Neural progenitor cell (in vitro differentiated cells): ENCODE data around the gene TM4SF20. TPM values are rescaled to one million over a fixed set of nuclear protein-coding genes. Genes with fewer than 3 reads are reported as not detected.
A peak's percentile ranks its signal among the peaks of the same experiment; 100 is the strongest.

ENCODE experiments used
- DNase-seq: peaks from one replicate; pipeline ENCODE4 v3.0.0-alpha.2; 2016; ENCODE audit warnings: low spot score
- H2AFZ ChIP-seq: fragments of 200-600 bp; sonication (generic); replicated peaks from 2 replicates; pipeline ENCODE4 v1.6.1; 2016; ENCODE audit warnings: antibody characterized with exemption
- H3F3A ChIP-seq: fragments of 200-600 bp; sonication (generic); 2 replicates; pipeline ENCODE4 v1.6.1; 2016; ENCODE audit warnings: antibody characterized with exemption, low read depth
- H3K27ac ChIP-seq: fragments of 200-600 bp; sonication (generic); 2 replicates; pipeline ENCODE4 v1.5.1; 2016; ENCODE audit warnings: mild to moderate bottlenecking
- H3K27me3 ChIP-seq: fragments of 200-600 bp; sonication (generic); 2 replicates; pipeline ENCODE4 v1.6.1; 2016; ENCODE audit warnings: mild to moderate bottlenecking, moderate library complexity
- H3K36me3 ChIP-seq: fragments of 200-600 bp; sonication (generic); 2 replicates; pipeline ENCODE4 v1.5.1; 2016
- H3K4me1 ChIP-seq: fragments of 200-600 bp; sonication (generic); 2 replicates; pipeline ENCODE4 v1.6.1; 2016; ENCODE audit warnings: mixed run types
- H3K4me2 ChIP-seq: fragments of 200-600 bp; sonication (generic); 2 replicates; pipeline ENCODE4 v1.6.1; 2016
- H3K4me3 ChIP-seq: fragments of 200-600 bp; sonication (generic); 2 replicates; pipeline ENCODE4 v1.5.1; 2016
- H3K79me2 ChIP-seq: fragments of 200-600 bp; sonication (generic); 2 replicates; pipeline ENCODE4 v1.6.1; 2016; ENCODE audit warnings: low read depth
- H3K9ac ChIP-seq: fragments of 200-600 bp; sonication (generic); 2 replicates; pipeline ENCODE4 v1.6.1; 2016
- H3K9me3 ChIP-seq: fragments of 200-600 bp; sonication (generic); 2 replicates; pipeline ENCODE4 v1.5.1; 2016; ENCODE audit warnings: low read depth
- H4K20me1 ChIP-seq: fragments of 200-600 bp; sonication (generic); 2 replicates; pipeline ENCODE4 v1.6.1; 2016; ENCODE audit warnings: low read depth
- H3K27ac Mint-ChIP-seq: 3 replicates; pipeline ENCODE4 v1.8.0; 2021; ENCODE audit warnings: mixed read lengths
- H3K27me3 Mint-ChIP-seq: 2 replicates; pipeline ENCODE4 v1.8.0; 2022; ENCODE audit warnings: low read depth, mild to moderate bottlenecking, inconsistent platforms, moderate library complexity, mixed read lengths; ENCODE audit not compliant: insufficient read depth
- H3K36me3 Mint-ChIP-seq: 3 replicates; pipeline ENCODE4 v1.8.0; 2021; ENCODE audit warnings: mixed read lengths
- H3K4me1 Mint-ChIP-seq: 3 replicates; pipeline ENCODE4 v1.8.0; 2021; ENCODE audit warnings: mixed read lengths
- H3K4me3 Mint-ChIP-seq: 3 replicates; pipeline ENCODE4 v1.8.0; 2021; ENCODE audit warnings: mild to moderate bottlenecking, moderate library complexity, mixed read lengths
- H3K9me3 Mint-ChIP-seq: 3 replicates; pipeline ENCODE4 v1.8.0; 2020; ENCODE audit warnings: mixed read lengths
- CTCF ChIP-seq: fragments of 200-600 bp; sonication (generic); IDR thresholded peaks from 2 replicates; pipeline ENCODE4 v1.5.1; 2017; ENCODE audit warnings: antibody characterized with exemption, mild to moderate bottlenecking
- EZH2 ChIP-seq: fragments of 200-600 bp; sonication (generic); IDR thresholded peaks from 2 replicates; pipeline ENCODE4 v1.6.1; 2017; ENCODE audit warnings: antibody characterized with exemption, mild to moderate bottlenecking, moderate library complexity
- EZH2phosphoT487 ChIP-seq: fragments of 200-600 bp; sonication (generic); IDR thresholded peaks from 2 replicates; pipeline ENCODE4 v1.6.1; 2017; ENCODE audit warnings: antibody characterized with exemption
- total RNA-seq: library from RNA; depleted of rRNA; stranded (reverse); fragments of >200 nt; gene quantifications from 2 replicates; pipeline ENCODE4 v1.2.3, GENCODE V29; 2015; ENCODE audit warnings: low replicate concordance

The TM4SF20 gene
- total RNA-seq, 1 donor from 2014 or later = not detected

GRCh38 chr2:227377467-227378351 lies 1.4 kb downstream of the TM4SF20 start:
- no peaks in the 10 kb centered on the region for H3K27me3 ChIP-seq
- no peak overlapping the region for H3K27ac ChIP-seq
- H3K4me2 ChIP-seq = no peak overlapping the region
- H3K79me2 ChIP-seq = no peaks in the 10 kb centered on the region
- Mint-ChIP-seq H3K4me3 (no peak overlapping the region), H3K4me1 (no peaks in the 10 kb centered on the region), H3K27ac (peak overlapping the region; percentile 11), H3K9me3 (no peaks in the 10 kb centered on the region), H3K36me3 (no peaks in the 10 kb centered on the region), H3K27me3 (no peaks in the 10 kb centered on the region)
- H3K9ac ChIP-seq = no peak overlapping the region
- no peaks in the 10 kb centered on the region for H3K4me1 ChIP-seq
- no peak for DNase-seq
- no peak overlapping the region for H3K4me3 ChIP-seq
- no peaks in the 10 kb centered on the region for H3K36me3 ChIP-seq
- no peaks in the 10 kb centered on the region for H3K9me3 ChIP-seq
- H4K20me1 ChIP-seq = no peaks in the 10 kb centered on the region
- TF ChIP-seq EZH2phosphoT487 = no peak
- TF ChIP-seq CTCF = no peak
- TF ChIP-seq EZH2 = no peak
- H3F3A ChIP-seq = no peaks in the 10 kb centered on the region
- peak overlapping the region; percentile 11 for H2AFZ ChIP-seq

GRCh38 chr2:227376656-227377396 lies 2.3 kb downstream of the TM4SF20 start:
- Histone ChIP-seq H3K27ac (no peak overlapping the region), H3K4me3 (no peak overlapping the region), H3K4me2 (no peak overlapping the region), H3K79me2 (no peaks in the 10 kb centered on the region), H3F3A (no peaks in the 10 kb centered on the region), H2AFZ (no peak overlapping the region), H3K27me3 (no peaks in the 10 kb centered on the region), H3K4me1 (no peaks in the 10 kb centered on the region), H3K36me3 (no peaks in the 10 kb centered on the region), H4K20me1 (no peaks in the 10 kb centered on the region), H3K9me3 (no peaks in the 10 kb centered on the region), H3K9ac (no peak overlapping the region)
- Mint-ChIP-seq H3K36me3 (no peaks in the 10 kb centered on the region), H3K4me1 (no peaks in the 10 kb centered on the region), H3K4me3 (no peak overlapping the region), H3K27ac (no peak overlapping the region), H3K9me3 (no peaks in the 10 kb centered on the region), H3K27me3 (no peaks in the 10 kb centered on the region)
- no peak for DNase-seq
- no peak for TF ChIP-seq CTCF
- no peak for TF ChIP-seq EZH2
- no peak for TF ChIP-seq EZH2phosphoT487

GRCh38 chr2:227374158-227374557 lies 4.9 kb downstream of the TM4SF20 start:
- H3K79me2 ChIP-seq = no peaks in the 10 kb centered on the region
- Mint-ChIP-seq H3K36me3 (no peaks in the 10 kb centered on the region), H3K27ac (no peak overlapping the region), H3K4me1 (no peaks in the 10 kb centered on the region), H3K9me3 (no peaks in the 10 kb centered on the region), H3K4me3 (no peak overlapping the region), H3K27me3 (no peaks in the 10 kb centered on the region)
- no peak overlapping the region for H3K4me3 ChIP-seq
- no peak overlapping the region for H2AFZ ChIP-seq
- H3K9ac ChIP-seq = no peak overlapping the region
- DNase-seq = no peak
- no peaks in the 10 kb centered on the region for H3K4me1 ChIP-seq
- no peaks in the 10 kb centered on the region for H3K27me3 ChIP-seq
- no peaks in the 10 kb centered on the region for H3K9me3 ChIP-seq
- H3F3A ChIP-seq = no peaks in the 10 kb centered on the region
- no peak overlapping the region for H3K4me2 ChIP-seq
- no peaks in the 10 kb centered on the region for H3K36me3 ChIP-seq
- H4K20me1 ChIP-seq = no peaks in the 10 kb centered on the region
- TF ChIP-seq EZH2 (no peak), EZH2phosphoT487 (no peak), CTCF (no peak)
- H3K27ac ChIP-seq = no peak overlapping the region
